Adrenal gland (tissue), 12 donors: ENCODE measurements around the gene PCNT. TPM values are rescaled to one million over a fixed set of nuclear protein-coding genes. Genes with fewer than 3 reads are reported as not detected.
"Not testable (repeated sequence)": the region's sequence is repeated elsewhere in the genome, so short reads cannot be mapped to it uniquely, and the experiment has no call there.

ENCODE experiments used
- DNase-seq, 7 donors: peaks; one replicate each; pipeline ENCODE4 v3.0.0-alpha.2; 2019 to 2020
- H3K27ac ChIP-seq, 5 donors: fragments of 200-600 bp; sonication (generic) in 4 of 5; 1 replicate in 3 of 5; 2 replicates in 2 of 5; pipeline versions ENCODE4 v1.5.1 to v1.8.0; 2016 to 2020; ENCODE audit warnings: mild to moderate bottlenecking in 1 of 5
- H3K27me3 ChIP-seq: fragments of 200-600 bp; 2 replicates; pipeline ENCODE4 v1.8.0; 2021
- H3K36me3 ChIP-seq, 2 donors: fragments of 200-600 bp; replicated peaks in 1 of 2; 1 replicate in 1 of 2; 2 replicates in 1 of 2; pipeline versions ENCODE4 v1.5.1 to v1.8.0; 2018 to 2022
- H3K4me1 ChIP-seq, 2 donors: fragments of 200-600 bp; replicated peaks in 1 of 2; 1 replicate in 1 of 2; 2 replicates in 1 of 2; pipeline versions ENCODE4 v1.5.1 to v1.8.0; 2018 to 2021
- H3K4me3 ChIP-seq, 4 donors: fragments of 200-600 bp; sonication (generic) in 3 of 4; one replicate each; pipeline ENCODE4 v1.5.1; 2016 to 2018
- H3K9me3 ChIP-seq, 3 donors: fragments of 200-600 bp; sonication (generic) in 1 of 3; replicated peaks in 1 of 3; 1 replicate in 2 of 3; 2 replicates in 1 of 3; pipeline versions ENCODE4 v1.5.1 to v1.8.0; 2016 to 2021
- POLR2A ChIP-seq, 2 donors: fragments of 450-650 bp; IDR thresholded peaks; one replicate each; pipeline ENCODE4 v1.6.1; 2017; ENCODE audit warnings: antibody characterized with exemption in 2 of 2, mild to moderate bottlenecking in 2 of 2, moderate library complexity in 1 of 2
- WGBS, 4 donors: extraction: QIAGEN DNeasy Blood & Tissue Kit in 2 of 4; methylation state at CpG; one replicate each; pipeline versions ENCODE4 v1.1.5 to v1.1.7; 2013 to 2017; 5-methylcytosine and 5-hydroxymethylcytosine counted together
- intact Hi-C, 2 donors: fragments of 100-400 bp; cut with DNase I; formaldehyde crosslinking; loops; one replicate each; pipeline versions ENCODE4 v1.14.1 to v1.15.0; 2022 to 2023
- polyA plus RNA-seq, 3 donors: library from polyadenylated mRNA; stranded (reverse); fragments of 200-250 nt in 2 of 3; fragments of 350-450 nt in 1 of 3; fragmentation: Illumina TruSeq in 1 of 3; extraction: RNeasy Lipid Tissue Mini Kit (QIAGEN cat#74804) in 1 of 3; gene quantifications; one replicate each; pipeline ENCODE4 v1.2.3, GENCODE V29; 2013 to 2014
- total RNA-seq, 9 donors: library from RNA; depleted of rRNA in 4 of 9; stranded (reverse); fragments of >200 nt in 4 of 9; fragments of 120-200 nt in 1 of 9; fragmentation: NEBNext Ultra II Directional in 1 of 9; extraction: Animal tissue kit (Norgen Biotek cat#: 25700) in 1 of 9; gene quantifications; one replicate each; pipeline versions ENCODE4 v1.1.0 to v1.2.4, GENCODE V29; 2013 to 2023
- TF ChIP-seq, protein P1 (sequence below), 6 experiments: fragments of 450-650 bp in 4 of 6; fragments of 200-600 bp in 2 of 6; sonication (generic) in 1 of 6; IDR thresholded peaks; 1 replicate in 5 of 6; 2 replicates in 1 of 6; pipeline versions ENCODE4 v1.5.1 to v1.8.0; 2016 to 2021; ENCODE audit warnings: antibody characterized with exemption in 6 of 6, mild to moderate bottlenecking in 2 of 6, moderate library complexity in 1 of 6
- donor health status: healthy with polysubstance abuse.
- donor health status: Bipolar disorder and iron deficiency.
- donor health status: DM: yes; HTN: yes; CAD: no.
- donor health status: DM: no; HTN: no; CAD: no.
- donor health status: DM: no; HTN: no; CAD: no.
- donor health status: DM: yes; HTN: yes; CAD: no.

Gene PCNT
- total and polyA plus RNA-seq, 12 donors: 14.0 to 46.6 (median 30.4) TPM

- WGBS, 4 donors: 96 to 100% (median 97%) methylated on average over 3 to 14 of the region's 14 CpGs; no CpG with 5 or more reads in 1 of the 4 donors
- H3K9me3 ChIP-seq: no peaks in the 10 kb centered on the region
- H3K27ac ChIP-seq: no peak overlapping the region
- no peaks in the 10 kb centered on the region for H3K27me3 ChIP-seq
- H3K4me1 ChIP-seq: no peaks in the 10 kb centered on the region
- no peak for DNase-seq
- intact Hi-C loops: no loop called here
- H3K36me3 ChIP-seq: no peaks in the 10 kb centered on the region
- H3K4me3 ChIP-seq: no peak overlapping the region
- TF ChIP-seq, protein P1, sequence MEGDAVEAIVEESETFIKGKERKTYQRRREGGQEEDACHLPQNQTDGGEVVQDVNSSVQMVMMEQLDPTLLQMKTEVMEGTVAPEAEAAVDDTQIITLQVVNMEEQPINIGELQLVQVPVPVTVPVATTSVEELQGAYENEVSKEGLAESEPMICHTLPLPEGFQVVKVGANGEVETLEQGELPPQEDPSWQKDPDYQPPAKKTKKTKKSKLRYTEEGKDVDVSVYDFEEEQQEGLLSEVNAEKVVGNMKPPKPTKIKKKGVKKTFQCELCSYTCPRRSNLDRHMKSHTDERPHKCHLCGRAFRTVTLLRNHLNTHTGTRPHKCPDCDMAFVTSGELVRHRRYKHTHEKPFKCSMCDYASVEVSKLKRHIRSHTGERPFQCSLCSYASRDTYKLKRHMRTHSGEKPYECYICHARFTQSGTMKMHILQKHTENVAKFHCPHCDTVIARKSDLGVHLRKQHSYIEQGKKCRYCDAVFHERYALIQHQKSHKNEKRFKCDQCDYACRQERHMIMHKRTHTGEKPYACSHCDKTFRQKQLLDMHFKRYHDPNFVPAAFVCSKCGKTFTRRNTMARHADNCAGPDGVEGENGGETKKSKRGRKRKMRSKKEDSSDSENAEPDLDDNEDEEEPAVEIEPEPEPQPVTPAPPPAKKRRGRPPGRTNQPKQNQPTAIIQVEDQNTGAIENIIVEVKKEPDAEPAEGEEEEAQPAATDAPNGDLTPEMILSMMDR (IDR thresholded peaks at IDR 0.05): no peak
- no peak for TF ChIP-seq POLR2A (IDR thresholded peaks at IDR 0.05)
Observed at GRCh38 chr21:46301759-46302158, 22.2 kb upstream of the PCNT start.

DNA sequence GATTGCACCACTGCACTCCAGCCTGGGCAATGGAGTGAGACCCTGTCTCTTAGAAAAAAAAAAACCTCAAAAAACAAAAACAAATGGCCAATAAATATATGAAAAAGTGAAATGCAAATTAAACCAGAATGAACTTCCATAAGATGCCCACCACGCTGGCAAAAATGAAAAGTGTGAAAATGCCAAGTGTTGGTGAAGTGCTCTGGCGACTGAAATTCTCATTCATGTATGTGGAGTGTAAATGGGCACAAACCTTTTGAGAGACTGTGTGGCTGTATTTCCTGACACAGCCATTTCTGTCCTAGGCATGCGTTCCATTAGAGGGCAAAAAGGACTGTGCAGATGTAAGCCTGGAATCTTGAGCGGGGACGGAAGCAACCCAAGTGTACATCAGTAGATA lies 19.5 kb upstream of the PCNT start:
- 85 to 98% (median 93%) methylated on average over 5 of the region's 5 CpGs for WGBS, 4 donors
- H3K36me3 ChIP-seq: no peaks in the 10 kb centered on the region

DNA sequence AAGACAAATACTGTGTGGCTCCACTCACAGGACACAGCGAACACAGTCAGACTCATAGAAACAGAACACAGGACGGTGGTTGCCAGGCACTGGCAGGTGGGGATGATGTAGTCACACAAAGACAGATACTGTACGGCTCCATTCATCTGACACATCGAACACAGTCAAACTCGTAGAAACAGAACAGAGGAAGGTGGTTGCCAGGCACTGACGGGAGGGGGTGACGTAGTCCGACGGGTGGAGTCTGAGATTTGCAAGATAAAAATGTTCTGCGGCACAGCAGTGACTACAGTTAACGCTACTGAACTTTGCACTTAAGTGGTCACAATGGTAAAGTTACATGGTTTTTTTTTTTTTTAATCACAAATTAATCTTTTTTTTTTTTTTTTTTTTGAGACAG lies 19.0 kb upstream of the PCNT start:
- DNase-seq: no peak
- Histone ChIP-seq H3K9me3 (no peaks in the 10 kb centered on the region), H3K4me3 (no peak overlapping the region), H3K27ac (no peak overlapping the region), H3K36me3 (no peaks in the 10 kb centered on the region), H3K27me3 (no peaks in the 10 kb centered on the region), H3K4me1 (no peaks in the 10 kb centered on the region)
- 92 to 97% (median 95%) methylated on average over 11 of the region's 11 CpGs for WGBS, 4 donors
- intact Hi-C loops: no loop called here
- TF ChIP-seq POLR2A (IDR thresholded peaks at IDR 0.05): no peak
- TF ChIP-seq, protein P1 (IDR thresholded peaks at IDR 0.05): no peak

More for the DNA sequence above, 19.5 kb upstream of the PCNT start:
- intact Hi-C loops: no loop called here
- Histone ChIP-seq H3K9me3 (no peaks in the 10 kb centered on the region), H3K4me1 (no peaks in the 10 kb centered on the region), H3K27ac (no peak overlapping the region), H3K27me3 (no peaks in the 10 kb centered on the region), H3K4me3 (no peak overlapping the region)
- no peak for DNase-seq
- no peak for TF ChIP-seq POLR2A (IDR thresholded peaks at IDR 0.05)
- TF ChIP-seq, protein P1 (IDR thresholded peaks at IDR 0.05): no peak

DNA sequence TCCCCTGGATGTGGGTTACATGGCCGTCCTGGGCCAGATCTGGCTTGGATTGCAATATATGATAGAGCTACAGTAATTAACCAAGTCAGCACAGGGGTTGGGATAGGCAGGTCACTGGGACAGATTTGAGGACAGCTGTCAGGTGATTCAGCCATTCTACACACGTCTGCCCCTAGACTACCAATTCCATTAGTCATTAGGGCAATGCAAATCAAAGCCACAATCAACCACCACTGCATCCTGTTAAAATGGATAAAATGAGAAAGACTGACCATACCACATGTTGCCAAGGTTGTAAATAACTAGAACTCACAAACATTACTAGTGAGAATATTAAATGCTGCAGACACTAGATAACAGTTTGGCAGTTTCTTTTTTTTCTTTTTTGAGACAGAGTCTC lies 16.3 kb upstream of the PCNT start:
- Histone ChIP-seq H3K27ac (no peak overlapping the region), H3K27me3 (no peaks in the 10 kb centered on the region), H3K36me3 (no peaks in the 10 kb centered on the region), H3K4me3 (no peak overlapping the region), H3K4me1 (no peaks in the 10 kb centered on the region), H3K9me3 (no peaks in the 10 kb centered on the region)
- intact Hi-C loops: no loop called here
- TF ChIP-seq POLR2A (IDR thresholded peaks at IDR 0.05): no peak
- no peak for DNase-seq
- WGBS, 4 donors: 65 to 87% (median 78%) methylated on average over 2 of the region's 2 CpGs

DNA sequence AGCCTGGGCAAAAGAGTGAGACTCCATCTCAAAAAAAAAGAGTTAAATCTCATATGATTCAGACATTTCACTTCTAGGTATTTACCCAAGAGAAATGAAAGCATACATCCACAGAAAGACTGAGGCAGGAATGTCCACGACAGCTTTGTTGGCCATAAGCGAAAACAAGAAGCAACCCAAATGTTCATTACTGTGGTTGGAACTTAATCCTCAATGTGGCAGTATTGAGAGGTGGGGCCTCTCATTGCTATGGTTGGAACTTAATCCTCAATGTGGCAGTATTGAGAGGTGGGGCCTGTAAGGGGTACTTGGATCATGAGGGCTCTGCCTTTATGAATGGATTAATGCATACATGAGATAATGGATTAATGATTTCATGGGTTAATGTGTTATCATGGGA lies 15.5 kb upstream of the PCNT start:
- intact Hi-C loops: no loop called here
- Histone ChIP-seq H3K4me3 (no peak overlapping the region), H3K9me3 (no peaks in the 10 kb centered on the region), H3K4me1 (no peaks in the 10 kb centered on the region), H3K27me3 (no peaks in the 10 kb centered on the region), H3K27ac (no peak overlapping the region), H3K36me3 (no peaks in the 10 kb centered on the region)
- TF ChIP-seq, protein P1 (IDR thresholded peaks at IDR 0.05): no peak
- TF ChIP-seq POLR2A (IDR thresholded peaks at IDR 0.05): no peak
- 97 to 100% (median 99%) methylated on average over 2 of the region's 2 CpGs for WGBS, 4 donors
- DNase-seq: no peak

- H3K27ac ChIP-seq, H3K27me3 ChIP-seq, H3K36me3 ChIP-seq, H3K4me1 ChIP-seq, H3K9me3 ChIP-seq, DNase-seq, intact Hi-C loops, H3K4me3 ChIP-seq: not testable (repeated sequence)
- WGBS, 4 donors: 92 to 97% (median 95%) methylated on average over 8 of the region's 8 CpGs
Observed at GRCh38 chr21:46310260-46310659, 13.7 kb upstream of the PCNT start.
